ENCODE results near the gene WDR17. TPM values are rescaled to one million over a fixed set of nuclear protein-coding genes. Genes with fewer than 3 reads are reported as not detected.

WDR17 gene
- total RNA-seq, 1 experiment from 2014 or later = 7.6 TPM

DNA sequence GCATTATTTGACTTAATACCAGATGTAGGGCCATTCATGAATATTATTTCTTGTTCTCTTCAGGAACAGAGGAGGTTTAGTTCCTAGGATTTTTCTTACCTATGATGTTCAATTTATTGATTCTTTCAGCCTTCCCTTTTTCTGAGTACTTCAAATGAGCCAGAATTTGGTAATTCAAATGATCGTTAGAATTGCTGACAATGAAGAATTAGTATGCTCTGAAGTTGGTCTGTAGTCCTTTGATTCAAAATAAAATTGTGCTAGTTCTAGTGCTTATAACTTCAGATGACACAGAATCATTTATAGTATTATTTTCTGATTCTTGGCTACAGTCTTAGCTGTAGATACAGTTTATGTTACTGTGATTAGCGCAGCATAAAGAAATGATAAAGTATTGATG, 35.2 kb upstream of the WDR17 start:
- H3K4me1 Mint-ChIP-seq (ENCODE audit: low read depth, unreplicated experiment) = no peaks in the 10 kb centered on the region
- intact Hi-C loops (cut with micrococcal nuclease; ENCODE audit: unreplicated experiment) = loop anchor here (5.0 kb wide), 2 partner anchors 92 to 247 kb away; no protein-coding TSS in a partner anchor
- CTCF ChIA-PET = no interaction called here

DNA sequence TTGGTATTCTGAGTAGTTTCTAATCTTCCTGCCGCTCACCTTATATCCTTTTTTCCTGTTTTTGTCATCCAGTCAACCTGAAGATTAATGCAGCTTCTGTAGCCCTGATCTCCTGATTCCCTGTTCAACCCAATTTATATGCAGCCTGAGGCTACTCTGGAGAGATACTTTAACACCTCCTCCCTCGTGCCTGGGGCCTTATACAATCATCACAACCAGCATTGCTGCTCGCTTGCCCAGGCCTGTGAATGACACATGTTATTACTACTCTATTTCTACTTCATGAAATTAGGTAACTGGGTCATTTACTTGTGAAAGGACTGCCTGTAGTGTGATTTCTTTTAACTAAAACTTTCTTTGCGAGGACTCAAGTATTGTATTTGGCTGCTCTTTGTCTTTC, 33.7 kb upstream of the WDR17 start:
- no peak for DNase-seq
- no peaks in the 10 kb centered on the region for H3K36me3 Mint-ChIP-seq (ENCODE audit: insufficient read depth, unreplicated experiment)
- BruUV-seq (replicated peaks) = no TSS peak
- H3K9me3 Mint-ChIP-seq (ENCODE audit: low read depth, unreplicated experiment) = no peaks in the 10 kb centered on the region
- TF ChIP-seq, protein P1, sequence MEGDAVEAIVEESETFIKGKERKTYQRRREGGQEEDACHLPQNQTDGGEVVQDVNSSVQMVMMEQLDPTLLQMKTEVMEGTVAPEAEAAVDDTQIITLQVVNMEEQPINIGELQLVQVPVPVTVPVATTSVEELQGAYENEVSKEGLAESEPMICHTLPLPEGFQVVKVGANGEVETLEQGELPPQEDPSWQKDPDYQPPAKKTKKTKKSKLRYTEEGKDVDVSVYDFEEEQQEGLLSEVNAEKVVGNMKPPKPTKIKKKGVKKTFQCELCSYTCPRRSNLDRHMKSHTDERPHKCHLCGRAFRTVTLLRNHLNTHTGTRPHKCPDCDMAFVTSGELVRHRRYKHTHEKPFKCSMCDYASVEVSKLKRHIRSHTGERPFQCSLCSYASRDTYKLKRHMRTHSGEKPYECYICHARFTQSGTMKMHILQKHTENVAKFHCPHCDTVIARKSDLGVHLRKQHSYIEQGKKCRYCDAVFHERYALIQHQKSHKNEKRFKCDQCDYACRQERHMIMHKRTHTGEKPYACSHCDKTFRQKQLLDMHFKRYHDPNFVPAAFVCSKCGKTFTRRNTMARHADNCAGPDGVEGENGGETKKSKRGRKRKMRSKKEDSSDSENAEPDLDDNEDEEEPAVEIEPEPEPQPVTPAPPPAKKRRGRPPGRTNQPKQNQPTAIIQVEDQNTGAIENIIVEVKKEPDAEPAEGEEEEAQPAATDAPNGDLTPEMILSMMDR (IDR thresholded peaks at IDR 0.05; ENCODE audit: unreplicated experiment) = no peak
- no peaks in the 10 kb centered on the region for H3K27me3 Mint-ChIP-seq (ENCODE audit: unreplicated experiment)
- no peaks in the 10 kb centered on the region for H3K4me1 Mint-ChIP-seq (ENCODE audit: low read depth, unreplicated experiment)
- no peak overlapping the region for H3K4me3 Mint-ChIP-seq (ENCODE audit: low read depth, unreplicated experiment)
- H3K27ac Mint-ChIP-seq (ENCODE audit: unreplicated experiment) = no peak overlapping the region
- CTCF ChIA-PET = no interaction called here
- intact Hi-C loops (cut with micrococcal nuclease; ENCODE audit: unreplicated experiment) = loop anchor here (5.0 kb wide), 2 partner anchors 90 to 245 kb away; no protein-coding TSS in a partner anchor

More for the DNA sequence above, 35.2 kb upstream of the WDR17 start:
- no peak for DNase-seq
- H3K4me3 Mint-ChIP-seq (ENCODE audit: low read depth, unreplicated experiment) = no peak overlapping the region
- no peaks in the 10 kb centered on the region for H3K9me3 Mint-ChIP-seq (ENCODE audit: low read depth, unreplicated experiment)
- TF ChIP-seq, protein P1 (IDR thresholded peaks at IDR 0.05; ENCODE audit: unreplicated experiment) = no peak
- no peaks in the 10 kb centered on the region for H3K36me3 Mint-ChIP-seq (ENCODE audit: insufficient read depth, unreplicated experiment)
- BruUV-seq (replicated peaks) = no TSS peak
- no peaks in the 10 kb centered on the region for H3K27me3 Mint-ChIP-seq (ENCODE audit: unreplicated experiment)
- no peak overlapping the region for H3K27ac Mint-ChIP-seq (ENCODE audit: unreplicated experiment)

DNA sequence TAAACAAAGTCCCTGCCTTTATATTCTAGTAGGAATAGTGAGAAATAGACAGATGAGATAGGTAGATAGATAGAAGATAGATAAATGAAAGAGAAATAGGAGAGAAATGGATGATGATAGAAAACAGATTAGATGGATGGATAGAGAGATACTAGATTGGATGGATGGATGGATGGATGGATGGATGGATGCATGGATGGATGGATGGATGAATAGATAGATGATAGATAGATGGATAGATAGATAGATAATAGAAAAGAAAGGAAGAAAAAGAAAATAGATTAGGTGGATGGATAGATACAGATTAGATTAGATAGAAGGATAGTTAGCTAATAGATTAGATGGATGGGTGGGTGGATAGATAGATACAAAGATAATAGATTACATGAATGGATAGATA, 33.2 kb upstream of the WDR17 start:
- H3K36me3 Mint-ChIP-seq (ENCODE audit: insufficient read depth, unreplicated experiment) = no peaks in the 10 kb centered on the region
- no peaks in the 10 kb centered on the region for H3K27me3 Mint-ChIP-seq (ENCODE audit: unreplicated experiment)
- H3K4me1 Mint-ChIP-seq (ENCODE audit: low read depth, unreplicated experiment) = no peaks in the 10 kb centered on the region
- H3K9me3 Mint-ChIP-seq (ENCODE audit: low read depth, unreplicated experiment) = no peaks in the 10 kb centered on the region
- H3K4me3 Mint-ChIP-seq (ENCODE audit: low read depth, unreplicated experiment) = no peak overlapping the region
- CTCF ChIA-PET = no interaction called here
- H3K27ac Mint-ChIP-seq (ENCODE audit: unreplicated experiment) = no peak overlapping the region
- intact Hi-C loops (cut with micrococcal nuclease; ENCODE audit: unreplicated experiment) = loop anchor here (5.0 kb wide), 2 partner anchors 90 to 245 kb away; no protein-coding TSS in a partner anchor
- TF ChIP-seq, protein P1 (IDR thresholded peaks at IDR 0.05; ENCODE audit: unreplicated experiment) = no peak
- no peak for DNase-seq
- BruUV-seq (replicated peaks) = no TSS peak

DNA sequence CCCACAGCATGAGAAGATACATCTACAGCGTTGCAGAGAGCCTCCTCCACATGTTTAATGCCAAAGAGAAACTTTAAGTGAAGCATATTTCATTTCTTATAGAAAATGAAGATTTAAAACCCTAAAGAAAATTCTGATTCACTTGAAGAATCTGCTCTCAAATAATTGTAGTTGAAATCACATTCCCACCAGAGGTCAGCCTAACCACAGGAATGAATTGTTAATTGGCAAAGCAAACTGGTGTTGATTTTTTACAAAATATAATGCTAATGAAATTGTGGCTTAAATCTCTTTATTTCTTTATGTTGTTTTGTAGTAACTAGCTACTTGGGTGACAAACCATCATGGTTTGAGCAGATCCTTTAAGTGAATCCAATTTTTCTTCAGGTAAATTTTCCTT, 31.1 kb upstream of the WDR17 start:
- BruUV-seq (replicated peaks) = no TSS peak
- TF ChIP-seq, protein P1 (IDR thresholded peaks at IDR 0.05; ENCODE audit: unreplicated experiment) = no peak
- peak; percentile 35 for DNase-seq
- Mint-ChIP-seq H3K4me3 (ENCODE audit: low read depth, unreplicated experiment) (no peak overlapping the region), H3K27ac (ENCODE audit: unreplicated experiment) (no peak overlapping the region), H3K9me3 (ENCODE audit: low read depth, unreplicated experiment) (no peaks in the 10 kb centered on the region), H3K4me1 (ENCODE audit: low read depth, unreplicated experiment) (no peaks in the 10 kb centered on the region), H3K27me3 (ENCODE audit: unreplicated experiment) (no peaks in the 10 kb centered on the region), H3K36me3 (ENCODE audit: insufficient read depth, unreplicated experiment) (no peaks in the 10 kb centered on the region)
- intact Hi-C loops (cut with micrococcal nuclease; ENCODE audit: unreplicated experiment) = loop anchor here (1.0 to 5.0 kb wide), 3 partner anchors 88 to 306 kb away; no protein-coding TSS in a partner anchor
- CTCF ChIA-PET = no interaction called here
